ENCODE results near the gene MRPS5.

Gene MRPS5

GRCh38 chr2:95086017-95086416 is 35.6 kb downstream of the MRPS5 start:
- Histone ChIP-seq H3K4me1 (no peaks in the 10 kb centered on the region), H3K27me3 (no peaks in the 10 kb centered on the region), H3K27ac (no peak overlapping the region), H3K4me3 (no peak overlapping the region), H3K36me3 (peaks cover 46 to 60% (median 57%) of the 10 kb centered on the region in 3 donors), H3K9me3 (no peaks in the 10 kb centered on the region)
- intact Hi-C loops (cut with DNase I; ENCODE audit: low total_unique reads), result no loop called here
- no peak for DNase-seq
- TF ChIP-seq CTCF (IDR thresholded peaks at IDR 0.05), result no peak

GRCh38 chr2:95082477-95082876 is 39.1 kb downstream of the MRPS5 start:
- H3K9me3 ChIP-seq, result no peaks in the 10 kb centered on the region
- DNase-seq, result no peak
- no peak overlapping the region for H3K27ac ChIP-seq
- intact Hi-C loops (cut with DNase I; ENCODE audit: low total_unique reads), result no loop called here
- peaks cover 20 to 28% (median 24%) of the 10 kb centered on the region in 3 donors for H3K36me3 ChIP-seq
- H3K4me3 ChIP-seq, result no peak overlapping the region
- no peaks in the 10 kb centered on the region for H3K4me1 ChIP-seq
- no peak for TF ChIP-seq CTCF (IDR thresholded peaks at IDR 0.05)
- H3K27me3 ChIP-seq, result peaks cover 0 to 3% of the 10 kb centered on the region in 2 donors

- Histone ChIP-seq H3K9me3 (no peaks in the 10 kb centered on the region), H3K4me3 (no peak overlapping the region), H3K4me1 (peaks cover 0 to 10% (median 8%) of the 10 kb centered on the region in 4 donors), H3K27me3 (peaks cover 0 to 33% of the 10 kb centered on the region in 2 donors), H3K27ac (no peak overlapping the region), H3K36me3 (no peaks in the 10 kb centered on the region)
- DNase-seq, result no peak
- intact Hi-C loops (cut with DNase I; ENCODE audit: low total_unique reads), result no loop called here
- TF ChIP-seq CTCF (IDR thresholded peaks at IDR 0.05), result no peak
These were observed 42.4 kb downstream of the MRPS5 start for GRCh38 chr2:95079199-95079683.

GRCh38 chr2:95077861-95078603 is 43.6 kb downstream of the MRPS5 start:
- no peak overlapping the region for H3K27ac ChIP-seq
- intact Hi-C loops (cut with DNase I; ENCODE audit: low total_unique reads), result no loop called here

GRCh38 chr2:95077530-95077825 is 44.1 kb downstream of the MRPS5 start:
- no peak overlapping the region for H3K4me3 ChIP-seq
- H3K36me3 ChIP-seq, result no peaks in the 10 kb centered on the region
- peaks cover 0 to 10% (median 8%) of the 10 kb centered on the region in 4 donors for H3K4me1 ChIP-seq
- H3K27ac ChIP-seq, result no peak overlapping the region
- H3K27me3 ChIP-seq, result peaks cover 0 to 45% of the 10 kb centered on the region in 2 donors
- DNase-seq, result no peak
- no peaks in the 10 kb centered on the region for H3K9me3 ChIP-seq
- intact Hi-C loops (cut with DNase I; ENCODE audit: low total_unique reads), result no loop called here
- TF ChIP-seq CTCF (IDR thresholded peaks at IDR 0.05), result no peak

More at GRCh38 chr2:95077861-95078603, 43.6 kb downstream of the MRPS5 start:
- Histone ChIP-seq H3K36me3 (no peaks in the 10 kb centered on the region), H3K9me3 (no peaks in the 10 kb centered on the region), H3K4me3 (no peak overlapping the region), H3K4me1 (peaks cover 0 to 10% (median 8%) of the 10 kb centered on the region in 4 donors), H3K27me3 (peaks cover 0 to 45% of the 10 kb centered on the region in 2 donors)
- TF ChIP-seq CTCF (IDR thresholded peaks at IDR 0.05), result no peak
- DNase-seq, result no peak

Measured in tibial artery (tissue), 4 donors.